DOHH2 (cell line): ENCODE measurements around the gene MAP4K4.

ENCODE experiments used
- CTCF ChIP-seq: fragments of 200-600 bp; sonication (generic); IDR thresholded peaks from one replicate; pipeline ENCODE4 v1.5.1; 2014; ENCODE audit warnings: antibody characterized with exemption, mild to moderate bottlenecking, low read depth, low read length; ENCODE audit not compliant: poor library complexity, severe bottlenecking
- EZH2phosphoT487 ChIP-seq: fragments of 200-600 bp; sonication (generic); IDR thresholded peaks from 2 replicates; pipeline ENCODE4 v1.6.1; 2017; ENCODE audit warnings: borderline replicate concordance, mild to moderate bottlenecking, antibody characterized with exemption, low read length, moderate library complexity, mixed read lengths

GRCh38 chr2:101863534-101863933 lies 166.0 kb downstream of the MAP4K4 start:
- TF ChIP-seq CTCF, result no peak
- no peak for TF ChIP-seq EZH2phosphoT487
